NCI-H748 (cell line): ENCODE data around the gene GARRE1.
"Not testable (repeated sequence)": the region's sequence is repeated elsewhere in the genome, so short reads cannot be mapped to it uniquely, and the experiment has no call there.

Experiments used
- DNase-seq: peaks from one replicate; lab custom pipeline; 2025; ENCODE audit not compliant: unreplicated experiment; lab: John Stamatoyannopoulos, UW

GARRE1 gene

DNA sequence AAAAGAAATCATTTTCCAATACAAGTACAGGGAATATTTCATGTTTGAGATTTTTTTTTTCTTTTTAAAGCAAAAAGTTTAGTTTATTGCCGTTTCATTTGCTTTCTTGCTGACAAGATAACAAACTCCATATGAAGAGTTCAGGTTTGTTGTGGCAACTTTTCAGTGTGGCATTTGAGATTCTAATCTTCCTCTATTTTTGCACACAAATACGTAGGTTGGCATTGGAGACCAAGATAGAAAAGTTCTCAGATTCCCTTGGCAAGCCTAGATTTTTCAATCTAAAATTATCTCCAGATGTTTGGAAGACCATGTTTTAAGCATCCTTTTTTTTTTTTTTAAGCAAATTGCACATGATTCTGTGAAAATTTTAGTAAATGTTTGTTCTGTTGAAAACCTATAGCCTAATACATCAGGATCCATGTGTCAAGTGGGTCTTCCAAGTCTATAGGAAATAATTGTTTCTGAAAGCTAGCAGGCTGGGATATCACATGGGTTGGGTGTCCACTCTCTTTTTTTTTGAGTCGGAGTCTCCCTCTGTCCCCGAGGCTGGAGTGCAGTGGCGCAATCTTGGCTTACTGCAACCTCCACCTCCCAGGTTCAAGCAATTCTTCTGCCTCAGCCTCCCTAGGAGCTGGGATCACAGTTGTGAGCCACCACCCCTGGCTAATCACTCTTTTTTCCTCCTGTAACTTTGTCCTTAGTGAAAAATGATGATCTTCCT, 2.6 kb downstream of the GARRE1 start:
- no peak for DNase-seq

DNA sequence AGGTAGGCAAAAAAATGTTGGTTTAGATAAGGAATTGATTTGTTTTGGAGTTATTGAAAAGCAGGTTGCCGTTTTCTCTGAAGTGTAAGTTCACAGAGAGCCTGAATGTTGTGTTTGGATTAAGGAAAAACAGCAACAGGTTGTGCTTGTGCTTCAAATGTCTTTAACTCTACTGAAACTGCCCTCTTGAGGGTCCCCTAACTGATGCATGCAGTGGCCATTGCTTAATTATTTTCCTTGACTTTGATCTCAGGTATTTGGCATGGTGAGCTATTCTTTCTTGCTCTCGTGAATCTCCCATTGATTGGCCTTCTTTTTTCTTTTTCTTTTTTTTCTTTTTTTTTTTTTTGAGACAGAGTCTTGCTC, 3.2 kb downstream of the GARRE1 start:
- no peak for DNase-seq

DNA sequence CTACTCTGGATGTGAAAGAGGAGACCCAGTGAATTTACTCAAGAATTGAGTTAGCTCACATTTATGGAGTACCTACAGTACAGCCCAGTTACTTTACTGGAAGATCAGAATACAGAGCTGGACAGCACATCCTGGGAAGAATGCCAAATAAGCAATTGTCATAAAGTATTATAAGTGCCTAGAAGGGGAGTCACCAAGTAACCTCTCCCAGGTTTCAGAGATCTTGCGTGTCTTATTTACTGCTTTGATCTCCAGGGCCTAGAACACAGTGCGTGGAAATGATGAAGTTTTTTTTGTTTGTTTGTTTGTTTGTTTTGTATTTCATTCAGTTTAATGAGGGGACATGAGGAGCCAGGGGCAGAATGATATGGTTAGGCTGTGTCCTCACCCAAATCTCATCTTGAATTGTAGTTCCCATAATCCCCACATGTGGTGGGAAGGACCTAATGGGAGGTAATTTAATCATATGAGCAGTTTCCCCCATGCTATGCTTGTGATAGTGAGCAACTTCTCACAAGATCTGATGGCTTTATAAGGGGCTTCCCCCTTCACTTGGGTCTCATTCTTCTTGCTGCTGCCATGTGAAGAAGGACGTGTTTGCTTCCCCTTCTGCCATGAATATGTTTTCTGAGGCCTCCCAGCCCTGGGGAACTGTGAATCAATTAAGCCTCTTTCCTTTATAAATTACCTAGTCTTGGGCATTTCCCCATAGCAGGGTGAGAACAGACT, 5.2 kb downstream of the GARRE1 start:
- no peak for DNase-seq

DNA sequence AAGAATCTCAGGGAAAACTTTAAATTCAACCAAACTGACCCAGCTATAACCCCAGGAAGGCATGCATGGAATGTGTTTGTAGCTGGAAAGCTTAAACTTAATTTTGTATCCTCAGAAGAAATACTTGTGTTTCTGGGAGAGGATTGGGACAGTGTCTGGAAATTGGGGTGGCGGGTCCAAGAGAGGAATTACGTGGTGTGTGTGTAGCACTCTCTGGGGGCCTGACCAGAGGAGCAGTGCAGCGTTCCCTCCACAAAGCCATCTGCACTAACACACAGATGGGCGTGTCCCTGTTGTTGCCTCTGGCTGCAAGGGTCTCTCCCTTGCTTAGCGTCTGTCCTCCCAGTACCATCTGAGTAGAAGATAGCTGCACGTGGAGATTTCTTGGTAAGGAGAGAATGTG, 6.4 kb downstream of the GARRE1 start:
- no peak for DNase-seq

DNA sequence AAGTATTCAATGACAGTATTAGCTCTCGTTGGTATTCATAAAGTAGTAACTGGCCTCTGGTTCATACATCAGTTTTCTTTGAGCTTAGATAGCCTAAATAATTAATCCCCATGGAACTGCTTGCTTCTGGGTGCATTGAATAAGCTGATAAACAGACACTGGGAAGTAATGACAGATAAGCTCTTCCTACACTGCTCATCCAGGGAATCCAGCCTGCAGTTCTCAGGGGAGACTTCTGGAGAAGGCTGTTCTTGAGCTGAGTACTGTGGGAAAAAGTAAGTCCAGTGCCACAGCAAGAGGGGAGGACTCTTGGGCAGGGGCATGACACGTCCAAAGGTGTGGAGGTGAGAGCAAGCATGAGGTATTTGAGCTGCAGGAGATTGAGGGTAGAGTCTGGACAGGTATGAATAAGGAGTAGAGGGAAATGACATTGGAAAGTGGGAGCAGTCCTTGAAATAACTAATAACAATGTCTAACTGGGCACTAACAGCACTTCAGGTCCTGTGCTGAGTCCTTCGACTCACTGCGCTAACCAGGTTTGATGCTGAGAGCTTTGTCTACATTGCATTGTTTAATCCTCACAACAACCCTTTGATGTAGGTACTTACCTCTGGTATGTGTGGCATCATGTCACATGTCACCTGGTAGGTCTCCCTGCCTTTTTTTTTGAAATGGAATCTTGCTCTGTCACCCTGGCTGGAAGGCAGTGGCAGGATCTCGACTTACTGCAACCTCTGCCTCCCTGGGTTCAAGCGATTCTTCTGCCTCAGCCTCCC, 7.2 kb downstream of the GARRE1 start:
- DNase-seq = no peak

DNA sequence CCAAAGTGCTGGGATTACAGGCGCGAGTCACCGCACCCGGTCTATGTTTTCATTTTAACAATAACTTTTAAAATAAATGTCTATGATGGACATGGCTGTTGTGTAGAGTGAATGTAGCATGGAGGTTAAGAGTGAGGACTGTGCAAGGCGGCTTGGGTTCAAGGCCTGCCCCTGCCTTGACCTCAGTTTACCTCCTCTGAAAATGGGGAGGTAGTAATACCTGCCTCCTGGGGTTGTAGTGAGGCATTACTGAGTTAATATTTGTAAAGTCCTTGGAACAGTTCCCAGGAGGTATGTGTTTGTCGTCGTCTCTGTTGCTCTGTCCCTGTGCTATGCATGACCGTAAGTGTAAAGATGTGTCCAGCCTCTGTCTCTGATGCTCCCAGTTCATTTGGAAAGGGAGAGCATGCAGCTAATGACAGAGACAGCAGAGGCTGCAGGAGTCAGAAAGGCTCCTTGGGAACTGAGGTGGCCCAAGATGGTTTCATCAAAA, 9.4 kb downstream of the GARRE1 start:
- DNase-seq = no peak

DNA sequence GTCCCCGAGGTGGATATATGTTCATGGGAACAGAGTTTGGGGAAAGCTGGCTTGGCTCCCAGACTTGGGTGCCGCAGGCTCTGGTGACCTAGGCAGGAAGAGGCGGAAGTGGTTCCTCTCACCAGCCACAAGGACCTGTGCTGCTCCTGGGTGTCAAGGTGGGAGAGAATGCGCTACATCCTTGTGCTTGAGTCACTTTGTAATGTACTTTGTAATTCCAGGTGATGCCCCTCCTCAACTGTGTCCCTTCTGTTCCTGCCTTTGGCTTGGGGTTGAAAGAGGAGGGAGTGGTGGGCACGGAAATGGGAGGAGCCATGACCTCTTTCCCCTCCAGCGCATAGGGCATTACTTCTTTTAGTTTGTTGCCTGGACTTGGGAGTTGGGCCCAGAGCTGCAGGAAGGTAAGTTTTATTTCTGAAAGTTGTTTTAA, 10.9 kb downstream of the GARRE1 start:
- no peak for DNase-seq

DNA sequence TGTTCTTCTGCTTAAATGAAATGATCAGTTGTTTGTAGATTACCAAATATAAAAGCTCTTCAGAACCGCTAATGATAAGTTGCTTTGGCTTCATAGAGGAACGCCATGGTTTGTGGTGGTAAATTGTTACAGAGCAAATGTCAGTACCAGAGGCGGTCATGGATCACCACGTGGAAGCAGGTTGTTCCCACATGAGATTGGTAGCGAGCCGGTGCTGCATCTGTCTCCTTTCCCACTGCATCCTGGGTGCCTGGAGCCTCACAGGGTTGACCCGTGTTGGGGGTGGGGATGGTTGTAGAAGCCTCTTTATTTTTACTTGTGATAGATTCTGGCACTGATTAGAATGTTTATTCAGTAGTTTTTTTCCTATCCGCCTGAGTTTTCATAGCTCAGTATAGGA, 14.7 kb downstream of the GARRE1 start:
- DNase-seq = no peak

DNA sequence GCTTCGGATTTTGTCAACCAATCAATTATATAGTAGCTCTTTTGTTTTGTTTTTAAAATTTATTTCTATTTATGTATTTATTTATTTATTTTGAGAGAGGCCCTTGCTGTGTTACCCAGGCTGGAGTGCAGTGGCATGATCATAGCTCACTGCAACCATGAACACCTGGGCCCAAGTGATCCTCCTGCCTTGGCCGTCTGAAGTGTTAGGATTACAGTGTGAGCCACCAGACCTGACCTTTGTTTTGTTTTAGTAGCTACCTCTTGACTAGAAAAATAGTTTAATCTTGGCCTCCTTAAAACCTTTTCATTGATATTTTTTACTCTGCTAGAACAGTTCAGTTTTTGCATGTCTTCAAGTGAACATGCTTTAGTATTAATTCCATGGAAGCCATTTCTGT, 15.1 kb downstream of the GARRE1 start:
- no peak for DNase-seq

DNA sequence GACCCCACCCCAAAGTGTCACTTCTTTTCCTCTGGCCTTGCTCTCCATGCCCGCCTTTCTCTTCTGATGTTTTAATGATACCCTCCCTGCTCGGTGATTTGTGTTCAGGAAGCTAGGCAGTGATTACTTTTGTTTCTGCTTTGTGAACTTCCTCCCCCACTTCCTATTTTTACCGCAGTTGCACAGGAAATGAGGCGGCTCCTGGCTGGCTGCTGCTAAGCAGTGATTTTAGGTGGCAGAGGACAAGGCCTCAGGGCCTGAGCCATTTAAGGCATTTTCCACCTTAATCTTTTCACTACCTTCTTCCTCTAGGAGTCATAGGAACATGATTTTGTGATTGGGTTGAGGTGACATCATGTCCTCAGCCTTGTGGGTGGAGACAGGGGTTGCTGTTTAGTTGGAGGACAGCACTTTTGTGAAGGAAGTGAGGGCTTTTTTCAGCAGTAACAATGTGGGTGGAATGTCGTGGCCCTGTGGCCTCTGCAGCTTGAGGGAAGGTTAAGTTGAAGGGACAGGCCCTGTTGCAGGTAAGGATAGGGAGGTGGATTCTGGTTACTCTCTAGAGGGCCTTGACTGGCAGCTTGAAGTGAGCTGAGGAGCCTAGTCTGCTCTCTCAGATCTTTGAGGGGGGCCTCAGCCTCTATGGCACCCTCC, 15.7 kb downstream of the GARRE1 start:
- no peak for DNase-seq

DNA sequence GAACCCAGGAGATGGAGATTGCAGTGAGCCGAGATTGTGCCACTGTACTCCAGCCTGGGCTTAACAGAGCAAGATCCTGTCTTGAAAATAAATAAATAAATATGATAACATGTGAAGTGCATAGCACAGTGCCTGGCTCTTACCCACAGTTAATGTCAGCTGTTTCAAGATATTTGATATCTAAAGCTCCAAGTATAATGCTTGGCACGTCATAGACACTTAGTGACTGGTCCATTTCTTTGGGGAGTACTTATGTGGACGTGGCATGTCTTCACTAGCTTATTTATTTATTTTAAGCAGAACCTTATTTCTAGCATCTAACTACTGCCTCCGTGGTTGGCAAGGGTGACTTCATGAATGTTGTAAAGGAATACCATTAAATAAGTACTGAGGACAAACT, 18.8 kb downstream of the GARRE1 start:
- no peak for DNase-seq

DNA sequence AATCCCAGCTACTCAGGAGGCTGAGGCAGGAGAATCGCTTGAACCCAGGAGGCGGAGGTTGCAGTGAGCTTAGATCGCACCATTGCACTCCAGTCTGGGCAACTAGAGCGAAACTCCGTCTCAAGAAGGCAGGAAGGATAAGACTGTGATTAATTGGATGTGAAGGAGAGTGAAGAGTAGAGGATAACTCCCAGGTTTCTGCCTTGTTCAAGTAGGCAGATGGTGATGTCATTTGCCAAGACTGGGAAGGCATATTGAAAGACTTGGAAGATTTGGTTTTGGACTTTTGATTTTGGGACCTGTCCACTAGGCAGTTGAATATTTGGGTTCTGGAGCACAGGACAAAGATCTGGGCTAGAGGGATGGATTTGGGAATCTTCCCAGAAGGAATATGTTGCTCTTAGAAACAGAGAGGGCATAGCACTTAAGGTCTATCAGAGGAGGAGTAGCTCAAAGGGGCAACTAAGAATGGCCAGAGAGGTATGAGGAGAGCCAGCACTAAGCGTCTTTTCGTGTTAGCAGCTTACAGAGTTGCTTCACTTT, 20.0 kb downstream of the GARRE1 start:
- DNase-seq = no peak

DNA sequence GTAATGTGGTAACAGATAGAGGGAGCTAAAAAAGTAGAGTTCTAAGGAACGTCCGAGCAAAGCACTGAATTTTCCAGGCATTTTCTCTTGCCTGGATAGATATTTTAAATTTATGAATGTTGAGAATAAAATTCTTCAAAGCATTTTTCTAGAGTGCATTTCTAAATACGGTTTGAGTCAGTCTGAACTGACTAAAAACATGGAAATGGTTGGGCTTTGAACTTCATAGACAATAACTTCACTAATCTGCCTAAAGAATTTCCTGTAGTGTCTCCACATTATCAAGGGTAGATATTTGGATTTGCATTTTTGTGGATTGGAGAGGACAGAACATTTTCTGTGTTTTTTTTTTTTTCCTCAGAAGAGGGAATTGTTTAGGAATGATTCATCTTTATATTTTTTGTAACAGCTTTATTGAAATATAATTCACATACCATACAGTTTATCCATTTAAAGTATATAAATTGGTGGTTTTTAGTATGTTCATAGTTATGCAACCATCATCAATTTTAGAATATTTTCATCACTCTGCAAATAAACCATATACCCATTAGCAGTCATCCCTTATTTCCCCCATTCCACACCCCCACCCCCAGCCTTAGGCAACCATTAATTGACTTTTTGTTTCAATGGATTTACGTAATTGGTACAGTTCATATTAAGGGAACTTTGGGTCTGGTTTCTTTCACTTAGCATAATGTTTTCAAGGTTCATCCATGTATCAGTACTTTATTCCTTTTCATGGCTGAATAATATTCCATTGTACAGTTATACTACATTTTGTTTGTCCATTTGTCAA, 20.7 kb downstream of the GARRE1 start:
- no peak for DNase-seq

DNA sequence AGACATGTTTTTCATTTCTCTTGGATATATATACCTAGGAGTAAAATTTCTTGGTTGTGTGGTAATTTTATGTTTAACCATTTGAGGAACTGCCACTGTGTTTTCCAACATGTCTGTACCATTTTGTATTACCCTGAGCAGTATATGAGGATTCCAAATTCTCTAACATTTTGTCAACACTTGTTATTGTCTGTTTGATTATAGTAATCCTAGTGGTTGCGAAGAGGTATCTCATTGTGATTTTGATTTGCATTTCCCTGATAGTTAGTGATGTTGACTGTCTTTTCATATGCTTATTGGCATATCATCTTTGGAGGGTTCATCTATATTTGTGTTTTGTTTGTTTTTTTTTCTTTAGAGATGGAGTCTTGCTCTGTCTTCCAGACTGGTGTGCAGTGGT, 21.4 kb downstream of the GARRE1 start:
- no peak for DNase-seq

DNA sequence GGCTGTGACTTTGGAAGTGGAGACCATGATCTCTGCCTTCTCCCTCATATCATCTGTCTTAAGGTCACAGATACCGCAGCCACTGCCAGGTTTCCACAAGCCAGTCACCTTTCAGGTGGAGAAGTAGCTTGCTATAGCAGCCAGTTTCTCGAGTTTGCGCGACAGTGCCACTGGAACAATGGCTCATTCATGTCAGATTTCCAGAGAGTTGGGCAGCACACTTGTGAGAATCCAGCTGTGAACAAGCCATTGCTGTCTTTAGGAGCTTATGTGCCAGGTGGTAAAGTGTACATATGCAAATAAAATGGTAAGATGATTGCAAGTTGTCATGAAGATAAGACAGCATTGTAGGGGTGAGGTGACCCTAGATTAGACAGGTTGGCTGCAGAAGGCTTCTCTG, 22.3 kb downstream of the GARRE1 start:
- DNase-seq = no peak

DNA sequence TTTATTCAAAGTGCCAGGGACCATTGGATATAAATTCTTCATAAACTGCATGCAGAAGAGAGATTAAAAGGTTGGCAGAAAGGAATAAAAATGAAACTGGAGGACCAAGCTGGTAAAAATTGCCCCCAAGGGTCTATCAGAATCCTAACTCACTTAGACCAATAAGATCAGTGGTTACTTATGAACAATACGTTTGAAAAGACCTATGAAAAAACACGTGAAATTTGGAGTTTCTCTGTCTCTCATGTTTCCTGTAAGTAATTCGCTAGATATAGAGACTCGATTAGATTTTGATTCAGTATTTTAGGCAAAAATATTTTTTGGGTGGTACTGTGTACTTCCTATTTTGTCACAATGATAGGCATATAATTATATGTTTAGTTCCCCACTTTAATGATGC, 22.9 kb downstream of the GARRE1 start:
- DNase-seq = no peak

DNA sequence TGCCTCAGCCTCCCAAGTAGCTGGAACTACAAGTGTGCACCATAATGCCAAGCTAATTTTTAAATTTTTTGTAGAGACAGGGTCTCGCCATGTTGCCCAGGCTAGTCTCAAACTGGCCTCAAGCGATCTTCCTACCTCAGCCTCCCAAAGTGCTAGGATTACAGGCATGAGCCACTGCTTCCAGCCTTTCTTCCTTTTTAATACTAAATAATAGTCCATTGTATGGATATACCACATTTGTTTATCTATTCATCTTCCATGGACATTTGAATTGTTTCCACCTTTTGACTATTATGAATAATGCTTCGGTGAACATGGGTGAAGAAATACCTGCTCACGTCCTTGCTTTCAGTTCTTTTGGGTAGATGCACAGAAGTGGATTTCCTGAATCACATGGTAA, 24.4 kb downstream of the GARRE1 start:
- no peak for DNase-seq

DNA sequence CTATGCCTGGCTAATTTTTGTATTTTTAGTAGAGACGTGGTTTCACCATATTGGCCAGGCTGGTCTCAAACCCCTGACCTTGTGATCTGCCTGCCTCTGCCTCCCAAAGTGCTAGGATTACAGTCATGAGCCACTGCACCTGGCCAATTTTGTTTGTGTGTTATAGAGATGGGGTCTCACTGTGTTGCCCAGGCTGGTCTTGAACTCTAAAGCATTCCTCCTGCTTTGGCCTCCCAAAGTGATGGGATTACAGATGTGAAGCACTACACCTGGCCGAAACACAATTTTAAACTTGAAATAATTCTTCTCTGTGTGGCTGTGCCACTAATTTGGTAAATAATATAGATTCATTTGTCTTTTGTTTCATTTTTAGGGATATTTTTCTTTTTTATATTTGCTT, 27.1 kb downstream of the GARRE1 start:
- DNase-seq = not testable (repeated sequence)

DNA sequence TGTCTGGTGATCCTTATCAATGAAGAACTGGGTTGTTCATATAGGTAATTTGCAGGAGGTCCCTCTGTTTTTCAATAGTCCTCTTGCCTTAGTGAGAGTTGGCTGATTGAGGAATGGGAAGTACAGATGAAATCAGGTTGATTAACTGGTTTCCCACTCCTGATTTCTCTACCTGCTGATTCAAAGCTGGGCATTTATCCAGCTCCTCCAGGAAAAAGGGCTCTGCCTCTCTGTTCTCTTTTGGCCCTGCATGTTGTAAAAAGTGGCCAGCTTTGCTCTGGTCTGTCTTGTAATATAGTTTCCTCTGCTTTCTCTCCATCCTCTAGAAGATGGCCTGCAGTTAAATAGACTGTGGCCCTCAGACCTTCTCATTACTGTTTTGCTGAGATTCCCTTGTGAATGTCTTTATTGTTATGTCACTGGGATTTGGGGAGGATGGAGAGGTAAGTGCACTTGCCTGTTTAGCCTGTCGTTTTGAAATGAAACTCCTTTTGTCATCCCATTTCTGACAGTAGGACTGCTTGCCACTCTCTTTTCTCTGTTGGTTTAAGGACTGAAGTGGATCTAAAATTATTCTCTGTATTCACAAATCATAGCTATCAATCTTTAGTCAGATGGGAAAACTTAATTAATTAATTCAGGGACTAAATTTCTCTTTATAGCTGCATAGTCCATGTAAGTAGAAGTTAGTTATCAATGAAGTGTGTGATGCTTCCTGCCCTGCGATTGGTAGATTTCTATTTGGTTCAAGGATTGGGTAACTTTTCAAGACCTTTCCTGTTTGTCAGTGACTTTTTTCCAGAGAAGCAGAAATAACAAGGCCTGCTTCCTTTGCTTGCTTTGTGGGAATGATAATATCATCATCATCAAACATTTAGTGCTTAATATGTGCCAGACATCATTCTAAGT, 28.5 kb downstream of the GARRE1 start:
- DNase-seq = no peak
